A549 (cell line): ENCODE results near the gene CIRBP.

ENCODE experiments used
- KDM5A ChIP-seq: fragments of 200-600 bp; sonication (generic); IDR thresholded peaks from 2 replicates; pipeline ENCODE4 v1.6.1; 2016; ENCODE audit warnings: antibody characterized with exemption, mild to moderate bottlenecking
- SMC3 ChIP-seq: fragments of >200 bp; sonication (Bioruptor Twin); formaldehyde crosslinking; IDR thresholded peaks from 3 replicates; pipeline ENCODE4 v1.6.1; 2018; ENCODE audit warnings: inconsistent platforms
- TF ChIP-seq, protein P1 (sequence below): fragments of >200 bp; sonication (Bioruptor Twin); formaldehyde crosslinking; IDR thresholded peaks from 3 replicates; pipeline ENCODE4 v1.5.1; 2016

DNA sequence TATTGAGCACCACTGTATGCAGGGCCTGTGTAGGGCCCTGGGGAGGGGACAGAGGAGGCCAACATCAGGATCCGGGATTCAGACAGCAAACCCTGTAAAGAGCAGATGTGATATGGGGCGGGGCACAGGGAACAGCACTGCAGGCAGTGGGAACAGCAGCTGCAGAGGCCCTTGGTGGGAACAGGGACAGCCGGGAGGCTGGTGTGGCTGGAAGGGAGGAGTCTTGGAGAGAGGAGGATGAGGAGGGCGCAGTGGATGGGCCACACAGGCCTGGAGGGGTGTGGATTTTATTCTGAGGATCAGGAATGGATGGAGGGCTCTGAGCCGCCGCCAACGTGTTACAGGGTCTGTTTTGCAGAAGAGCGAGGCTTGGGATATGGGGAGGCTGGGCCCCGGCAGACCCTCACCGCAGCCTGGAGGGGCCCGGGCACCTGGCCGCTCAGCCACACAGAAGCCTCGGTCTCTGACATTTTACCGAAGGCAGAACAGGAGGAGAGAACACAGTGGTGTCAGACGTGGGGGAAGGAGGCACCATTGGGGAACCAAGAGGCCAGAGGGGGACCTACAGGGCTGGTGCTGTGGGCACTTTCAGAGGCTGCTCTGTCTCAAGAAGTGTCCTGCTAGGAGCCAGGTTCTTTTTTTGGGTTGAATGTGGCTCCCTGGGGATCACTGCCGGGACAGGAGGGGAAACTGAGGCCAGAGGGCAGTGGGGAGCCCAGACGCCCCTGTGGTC, 23.5 kb downstream of the CIRBP start:
- TF ChIP-seq SMC3 = no peak
- TF ChIP-seq, protein P1, sequence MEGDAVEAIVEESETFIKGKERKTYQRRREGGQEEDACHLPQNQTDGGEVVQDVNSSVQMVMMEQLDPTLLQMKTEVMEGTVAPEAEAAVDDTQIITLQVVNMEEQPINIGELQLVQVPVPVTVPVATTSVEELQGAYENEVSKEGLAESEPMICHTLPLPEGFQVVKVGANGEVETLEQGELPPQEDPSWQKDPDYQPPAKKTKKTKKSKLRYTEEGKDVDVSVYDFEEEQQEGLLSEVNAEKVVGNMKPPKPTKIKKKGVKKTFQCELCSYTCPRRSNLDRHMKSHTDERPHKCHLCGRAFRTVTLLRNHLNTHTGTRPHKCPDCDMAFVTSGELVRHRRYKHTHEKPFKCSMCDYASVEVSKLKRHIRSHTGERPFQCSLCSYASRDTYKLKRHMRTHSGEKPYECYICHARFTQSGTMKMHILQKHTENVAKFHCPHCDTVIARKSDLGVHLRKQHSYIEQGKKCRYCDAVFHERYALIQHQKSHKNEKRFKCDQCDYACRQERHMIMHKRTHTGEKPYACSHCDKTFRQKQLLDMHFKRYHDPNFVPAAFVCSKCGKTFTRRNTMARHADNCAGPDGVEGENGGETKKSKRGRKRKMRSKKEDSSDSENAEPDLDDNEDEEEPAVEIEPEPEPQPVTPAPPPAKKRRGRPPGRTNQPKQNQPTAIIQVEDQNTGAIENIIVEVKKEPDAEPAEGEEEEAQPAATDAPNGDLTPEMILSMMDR = no peak
- no peak for TF ChIP-seq KDM5A
